K562 (cell line): Measurements from ENCODE around the gene HTR1D. TPM values are rescaled to one million over a fixed set of nuclear protein-coding genes. Genes with fewer than 3 reads are reported as not detected.

Source experiments
- CREM ChIP-seq: IDR thresholded peaks from 2 replicates; pipeline ENCODE4 v1.6.1; 2014; ENCODE audit warnings: antibody characterized with exemption, low read depth
- FOXJ2 ChIP-seq: fragments of 200-800 bp; sonication (Bioruptor generic); IDR thresholded peaks from 2 replicates; pipeline ENCODE4 v1.6.1; 2016; ENCODE audit warnings: missing genetic modification characterization, missing compliant biosample characterization
- HDGF ChIP-seq: fragments of 450-650 bp; IDR thresholded peaks from 2 replicates; pipeline ENCODE4 v1.6.1; 2016
- NBN ChIP-seq: fragments of 450-650 bp; IDR thresholded peaks from 2 replicates; pipeline ENCODE4 v1.6.1; 2016; ENCODE audit warnings: low read depth, mild to moderate bottlenecking
- ZC3H8 ChIP-seq: fragments of 450-650 bp; IDR thresholded peaks from 2 replicates; pipeline ENCODE4 v1.6.1; 2017
- ZNF3 ChIP-seq: fragments of 250-450 bp; sonication (Bioruptor Pico); IDR thresholded peaks from 2 replicates; pipeline ENCODE4 v1.5.0; 2021; ENCODE audit warnings: mild to moderate bottlenecking, moderate library complexity
- polyA plus RNA-seq, 8 experiments: library from polyadenylated mRNA; depleted of rRNA in 4 of 8; stranded (reverse) in 5 of 8; unstranded in 3 of 8; fragments of >200 nt; fragmentation: Nextera tagmentation in 2 of 8; fragmentation: Illumina TruSeq in 1 of 8; extraction: Ambion mirVana in 2 of 8; extraction: Trizol in 1 of 8; gene quantifications; 2 replicates each; pipeline versions ENCODE4 v1.2.1 to v1.2.3, GENCODE V29; 2011 to 2014; ENCODE audit warnings: inconsistent platforms in 1 of 8, missing spikeins in 1 of 8
- total RNA-seq, 7 experiments: library from RNA; depleted of rRNA in 6 of 7; stranded (reverse); fragments of >200 nt in 6 of 7; fragmentation: Illumina TruSeq in 2 of 7; extraction: Trizol in 2 of 7; gene quantifications; 2 replicates each; pipeline versions ENCODE4 v1.2.1 to v1.2.3, GENCODE V29; 2011 to 2021; ENCODE audit warnings: low replicate concordance in 1 of 7
- TF ChIP-seq, protein P1 (sequence below): fragments of 200-600 bp; sonication (generic); IDR thresholded peaks from one replicate; pipeline ENCODE4 v1.6.1; 2012; ENCODE audit warnings: mild to moderate bottlenecking, low read depth, low read length, inconsistent platforms
- TF ChIP-seq, protein P2 (sequence below), 2 experiments: fragments of 200-800 bp in 1 of 2; sonication (Bioruptor generic) in 1 of 2; sonication (generic) in 1 of 2; formaldehyde crosslinking in 1 of 2; IDR thresholded peaks in 1 of 2; conservative IDR thresholded peaks in 1 of 2; 2 replicates each; pipeline versions ENCODE4 v1.5.0 to v1.6.1; 2016 to 2020; ENCODE audit warnings: missing compliant biosample characterization in 1 of 2, missing genetic modification characterization in 1 of 2, missing genetic modification reagents in 1 of 2
- TF ChIP-seq, protein P3 (sequence below): fragments of 450-650 bp; IDR thresholded peaks from 2 replicates; pipeline ENCODE4 v1.6.1; 2016; ENCODE audit warnings: missing biosample characterization, missing genetic modification characterization
- TF ChIP-seq, protein P4 (sequence below): sonication (generic); formaldehyde crosslinking; IDR thresholded peaks from 2 replicates; pipeline ENCODE4 v1.5.0; 2020; ENCODE audit warnings: missing genetic modification reagents

Gene HTR1D
- total and polyA plus RNA-seq, 9 of the 15 experiments (the other 6 are each of a cell fraction or from before 2014, with no cell fraction given): 0.03 to 0.09 (median 0.04) TPM; not detected in 4

DNA sequence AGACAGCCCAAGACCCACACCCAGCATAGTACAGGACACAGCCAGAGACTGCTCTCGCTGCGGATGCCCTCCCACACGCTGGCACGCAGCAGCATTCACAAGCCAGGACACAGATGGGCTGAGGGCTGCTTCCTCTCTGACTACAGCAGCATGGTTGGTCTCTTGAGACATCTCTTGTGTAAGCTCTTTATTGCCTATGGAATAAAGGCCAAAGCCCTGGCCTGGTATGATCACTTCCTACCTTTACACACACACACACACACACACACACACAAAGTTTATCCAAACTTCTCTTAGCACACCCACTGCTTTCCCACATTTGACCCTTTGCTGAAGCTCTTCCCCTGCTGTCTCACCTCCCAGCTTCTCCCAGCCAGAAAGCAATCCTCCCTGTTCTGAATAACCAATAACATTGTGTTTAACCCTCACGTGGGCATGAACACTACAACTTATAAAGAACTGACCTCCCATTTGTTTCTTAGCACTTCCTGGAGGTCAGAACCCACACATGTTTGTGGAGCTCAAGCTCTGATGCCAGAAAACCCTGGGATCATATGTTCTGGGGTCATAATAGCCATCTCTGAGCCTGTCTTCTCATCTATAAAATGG is 47.5 kb downstream of the HTR1D start (continued):
- TF ChIP-seq, protein P1, sequence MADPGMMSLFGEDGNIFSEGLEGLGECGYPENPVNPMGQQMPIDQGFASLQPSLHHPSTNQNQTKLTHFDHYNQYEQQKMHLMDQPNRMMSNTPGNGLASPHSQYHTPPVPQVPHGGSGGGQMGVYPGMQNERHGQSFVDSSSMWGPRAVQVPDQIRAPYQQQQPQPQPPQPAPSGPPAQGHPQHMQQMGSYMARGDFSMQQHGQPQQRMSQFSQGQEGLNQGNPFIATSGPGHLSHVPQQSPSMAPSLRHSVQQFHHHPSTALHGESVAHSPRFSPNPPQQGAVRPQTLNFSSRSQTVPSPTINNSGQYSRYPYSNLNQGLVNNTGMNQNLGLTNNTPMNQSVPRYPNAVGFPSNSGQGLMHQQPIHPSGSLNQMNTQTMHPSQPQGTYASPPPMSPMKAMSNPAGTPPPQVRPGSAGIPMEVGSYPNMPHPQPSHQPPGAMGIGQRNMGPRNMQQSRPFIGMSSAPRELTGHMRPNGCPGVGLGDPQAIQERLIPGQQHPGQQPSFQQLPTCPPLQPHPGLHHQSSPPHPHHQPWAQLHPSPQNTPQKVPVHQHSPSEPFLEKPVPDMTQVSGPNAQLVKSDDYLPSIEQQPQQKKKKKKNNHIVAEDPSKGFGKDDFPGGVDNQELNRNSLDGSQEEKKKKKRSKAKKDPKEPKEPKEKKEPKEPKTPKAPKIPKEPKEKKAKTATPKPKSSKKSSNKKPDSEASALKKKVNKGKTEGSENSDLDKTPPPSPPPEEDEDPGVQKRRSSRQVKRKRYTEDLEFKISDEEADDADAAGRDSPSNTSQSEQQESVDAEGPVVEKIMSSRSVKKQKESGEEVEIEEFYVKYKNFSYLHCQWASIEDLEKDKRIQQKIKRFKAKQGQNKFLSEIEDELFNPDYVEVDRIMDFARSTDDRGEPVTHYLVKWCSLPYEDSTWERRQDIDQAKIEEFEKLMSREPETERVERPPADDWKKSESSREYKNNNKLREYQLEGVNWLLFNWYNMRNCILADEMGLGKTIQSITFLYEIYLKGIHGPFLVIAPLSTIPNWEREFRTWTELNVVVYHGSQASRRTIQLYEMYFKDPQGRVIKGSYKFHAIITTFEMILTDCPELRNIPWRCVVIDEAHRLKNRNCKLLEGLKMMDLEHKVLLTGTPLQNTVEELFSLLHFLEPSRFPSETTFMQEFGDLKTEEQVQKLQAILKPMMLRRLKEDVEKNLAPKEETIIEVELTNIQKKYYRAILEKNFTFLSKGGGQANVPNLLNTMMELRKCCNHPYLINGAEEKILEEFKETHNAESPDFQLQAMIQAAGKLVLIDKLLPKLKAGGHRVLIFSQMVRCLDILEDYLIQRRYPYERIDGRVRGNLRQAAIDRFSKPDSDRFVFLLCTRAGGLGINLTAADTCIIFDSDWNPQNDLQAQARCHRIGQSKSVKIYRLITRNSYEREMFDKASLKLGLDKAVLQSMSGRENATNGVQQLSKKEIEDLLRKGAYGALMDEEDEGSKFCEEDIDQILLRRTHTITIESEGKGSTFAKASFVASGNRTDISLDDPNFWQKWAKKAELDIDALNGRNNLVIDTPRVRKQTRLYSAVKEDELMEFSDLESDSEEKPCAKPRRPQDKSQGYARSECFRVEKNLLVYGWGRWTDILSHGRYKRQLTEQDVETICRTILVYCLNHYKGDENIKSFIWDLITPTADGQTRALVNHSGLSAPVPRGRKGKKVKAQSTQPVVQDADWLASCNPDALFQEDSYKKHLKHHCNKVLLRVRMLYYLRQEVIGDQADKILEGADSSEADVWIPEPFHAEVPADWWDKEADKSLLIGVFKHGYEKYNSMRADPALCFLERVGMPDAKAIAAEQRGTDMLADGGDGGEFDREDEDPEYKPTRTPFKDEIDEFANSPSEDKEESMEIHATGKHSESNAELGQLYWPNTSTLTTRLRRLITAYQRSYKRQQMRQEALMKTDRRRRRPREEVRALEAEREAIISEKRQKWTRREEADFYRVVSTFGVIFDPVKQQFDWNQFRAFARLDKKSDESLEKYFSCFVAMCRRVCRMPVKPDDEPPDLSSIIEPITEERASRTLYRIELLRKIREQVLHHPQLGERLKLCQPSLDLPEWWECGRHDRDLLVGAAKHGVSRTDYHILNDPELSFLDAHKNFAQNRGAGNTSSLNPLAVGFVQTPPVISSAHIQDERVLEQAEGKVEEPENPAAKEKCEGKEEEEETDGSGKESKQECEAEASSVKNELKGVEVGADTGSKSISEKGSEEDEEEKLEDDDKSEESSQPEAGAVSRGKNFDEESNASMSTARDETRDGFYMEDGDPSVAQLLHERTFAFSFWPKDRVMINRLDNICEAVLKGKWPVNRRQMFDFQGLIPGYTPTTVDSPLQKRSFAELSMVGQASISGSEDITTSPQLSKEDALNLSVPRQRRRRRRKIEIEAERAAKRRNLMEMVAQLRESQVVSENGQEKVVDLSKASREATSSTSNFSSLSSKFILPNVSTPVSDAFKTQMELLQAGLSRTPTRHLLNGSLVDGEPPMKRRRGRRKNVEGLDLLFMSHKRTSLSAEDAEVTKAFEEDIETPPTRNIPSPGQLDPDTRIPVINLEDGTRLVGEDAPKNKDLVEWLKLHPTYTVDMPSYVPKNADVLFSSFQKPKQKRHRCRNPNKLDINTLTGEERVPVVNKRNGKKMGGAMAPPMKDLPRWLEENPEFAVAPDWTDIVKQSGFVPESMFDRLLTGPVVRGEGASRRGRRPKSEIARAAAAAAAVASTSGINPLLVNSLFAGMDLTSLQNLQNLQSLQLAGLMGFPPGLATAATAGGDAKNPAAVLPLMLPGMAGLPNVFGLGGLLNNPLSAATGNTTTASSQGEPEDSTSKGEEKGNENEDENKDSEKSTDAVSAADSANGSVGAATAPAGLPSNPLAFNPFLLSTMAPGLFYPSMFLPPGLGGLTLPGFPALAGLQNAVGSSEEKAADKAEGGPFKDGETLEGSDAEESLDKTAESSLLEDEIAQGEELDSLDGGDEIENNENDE: no peak
- TF ChIP-seq, protein P2, sequence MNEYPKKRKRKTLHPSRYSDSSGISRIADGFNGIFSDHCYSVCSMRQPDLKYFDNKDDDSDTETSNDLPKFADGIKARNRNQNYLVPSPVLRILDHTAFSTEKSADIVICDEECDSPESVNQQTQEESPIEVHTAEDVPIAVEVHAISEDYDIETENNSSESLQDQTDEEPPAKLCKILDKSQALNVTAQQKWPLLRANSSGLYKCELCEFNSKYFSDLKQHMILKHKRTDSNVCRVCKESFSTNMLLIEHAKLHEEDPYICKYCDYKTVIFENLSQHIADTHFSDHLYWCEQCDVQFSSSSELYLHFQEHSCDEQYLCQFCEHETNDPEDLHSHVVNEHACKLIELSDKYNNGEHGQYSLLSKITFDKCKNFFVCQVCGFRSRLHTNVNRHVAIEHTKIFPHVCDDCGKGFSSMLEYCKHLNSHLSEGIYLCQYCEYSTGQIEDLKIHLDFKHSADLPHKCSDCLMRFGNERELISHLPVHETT (CRISPR knock-in tag; conservative IDR thresholded peaks at IDR 0.05 in 1 of 2, IDR thresholded peaks at IDR 0.05 in 1 of 2): peak in 1 of 2 experiments; percentile 54; a peak in 1 of 4 replicates
- no peak for TF ChIP-seq CREM
- TF ChIP-seq HDGF: peak; percentile 94
- peak; percentile 80; the same call in 1 of the 2 replicates for TF ChIP-seq NBN
- no peak for TF ChIP-seq ZC3H8
- TF ChIP-seq ZNF3 (CRISPR knock-in tag): no peak
- TF ChIP-seq, protein P3, sequence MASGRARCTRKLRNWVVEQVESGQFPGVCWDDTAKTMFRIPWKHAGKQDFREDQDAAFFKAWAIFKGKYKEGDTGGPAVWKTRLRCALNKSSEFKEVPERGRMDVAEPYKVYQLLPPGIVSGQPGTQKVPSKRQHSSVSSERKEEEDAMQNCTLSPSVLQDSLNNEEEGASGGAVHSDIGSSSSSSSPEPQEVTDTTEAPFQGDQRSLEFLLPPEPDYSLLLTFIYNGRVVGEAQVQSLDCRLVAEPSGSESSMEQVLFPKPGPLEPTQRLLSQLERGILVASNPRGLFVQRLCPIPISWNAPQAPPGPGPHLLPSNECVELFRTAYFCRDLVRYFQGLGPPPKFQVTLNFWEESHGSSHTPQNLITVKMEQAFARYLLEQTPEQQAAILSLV (tag): no peak
- TF ChIP-seq, protein P4, sequence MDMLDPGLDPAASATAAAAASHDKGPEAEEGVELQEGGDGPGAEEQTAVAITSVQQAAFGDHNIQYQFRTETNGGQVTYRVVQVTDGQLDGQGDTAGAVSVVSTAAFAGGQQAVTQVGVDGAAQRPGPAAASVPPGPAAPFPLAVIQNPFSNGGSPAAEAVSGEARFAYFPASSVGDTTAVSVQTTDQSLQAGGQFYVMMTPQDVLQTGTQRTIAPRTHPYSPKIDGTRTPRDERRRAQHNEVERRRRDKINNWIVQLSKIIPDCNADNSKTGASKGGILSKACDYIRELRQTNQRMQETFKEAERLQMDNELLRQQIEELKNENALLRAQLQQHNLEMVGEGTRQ: peak; percentile 95
- TF ChIP-seq FOXJ2: no peak
